DND-41 (cell line): ENCODE data around the gene RYR3.

ENCODE experiments used
- ATAC-seq: fragments of 200-7000 bp; cut with Tn5 transposase; 3 replicates; pipeline ENCODE4 v1.9.1; 2021; ENCODE audit warnings: low read depth; ENCODE audit not compliant: insufficient read depth
- DNase-seq: peaks from one replicate; pipeline ENCODE4 v3.0.0-alpha.2; 2020
- H2AFZ ChIP-seq: 2 replicates; pipeline ENCODE4 v1.6.0; 2012; ENCODE audit warnings: low read depth, low read length
- H3K27ac ChIP-seq: 2 replicates; pipeline ENCODE4 v1.5.1; 2012; ENCODE audit warnings: low read length, inconsistent platforms
- H3K27me3 ChIP-seq: fragments of 200-600 bp; sonication (generic); 2 replicates; pipeline ENCODE4 v1.6.0; 2012; ENCODE audit warnings: low read length, mild to moderate bottlenecking, inconsistent platforms; ENCODE audit not compliant: insufficient read depth, poor library complexity
- H3K36me3 ChIP-seq: 2 replicates; pipeline ENCODE4 v1.5.1; 2012; ENCODE audit warnings: low read length, inconsistent platforms; ENCODE audit not compliant: insufficient read depth
- H3K4me1 ChIP-seq: 2 replicates; pipeline ENCODE4 v1.5.1; 2012; ENCODE audit warnings: mild to moderate bottlenecking, low read length; ENCODE audit not compliant: insufficient read depth
- H3K4me2 ChIP-seq: 2 replicates; pipeline ENCODE4 v1.6.0; 2012; ENCODE audit warnings: mild to moderate bottlenecking, moderate library complexity, low read length, inconsistent platforms; ENCODE audit not compliant: insufficient read depth
- H3K4me3 ChIP-seq, 2 experiments: fragments of 200-600 bp in 1 of 2; shearing (Covaris generic) in 1 of 2; 2 replicates each; pipeline ENCODE4 v1.5.1; 2012 to 2016; ENCODE audit warnings: inconsistent platforms in 2 of 2, low read length in 2 of 2, mild to moderate bottlenecking in 2 of 2, low read depth in 1 of 2, moderate library complexity in 1 of 2
- H3K79me2 ChIP-seq: 2 replicates; pipeline ENCODE4 v1.6.0; 2012; ENCODE audit warnings: low read length, inconsistent platforms; ENCODE audit not compliant: insufficient read depth
- H3K9ac ChIP-seq: 2 replicates; pipeline ENCODE4 v1.6.0; 2012; ENCODE audit warnings: low read depth, mild to moderate bottlenecking, inconsistent platforms, low read length, moderate library complexity
- H3K9me3 ChIP-seq: 2 replicates; pipeline ENCODE4 v1.5.1; 2012; ENCODE audit warnings: low read length, moderate library complexity, mild to moderate bottlenecking, inconsistent platforms; ENCODE audit not compliant: insufficient read depth, severe bottlenecking
- H4K20me1 ChIP-seq: 2 replicates; pipeline ENCODE4 v1.6.0; 2012; ENCODE audit warnings: low read length; ENCODE audit not compliant: insufficient read depth
- CTCF ChIP-seq: IDR thresholded peaks from 2 replicates; pipeline ENCODE4 v1.5.1; 2012; ENCODE audit warnings: borderline replicate concordance, low read length, moderate library complexity, mild to moderate bottlenecking; ENCODE audit not compliant: poor library complexity, severe bottlenecking; ENCODE audit errors: extremely low read depth
- EZH2 ChIP-seq: IDR thresholded peaks from 3 replicates; pipeline ENCODE4 v1.6.1; 2012; ENCODE audit warnings: borderline replicate concordance, low read depth, mild to moderate bottlenecking, moderate library complexity, low read length, inconsistent platforms; ENCODE audit not compliant: severe bottlenecking

The RYR3 gene

GRCh38 chr15:33442449-33442848 is 131.7 kb downstream of the RYR3 start:
- H3K36me3 ChIP-seq: no peaks in the 10 kb centered on the region
- H3K4me3 ChIP-seq: no peak overlapping the region
- H3K79me2 ChIP-seq: no peaks in the 10 kb centered on the region
- no peak overlapping the region for H3K9ac ChIP-seq
- no peaks in the 10 kb centered on the region for H3K4me1 ChIP-seq
- H4K20me1 ChIP-seq: no peaks in the 10 kb centered on the region
- H2AFZ ChIP-seq: no peak overlapping the region
- no peaks in the 10 kb centered on the region for H3K9me3 ChIP-seq
- H3K27me3 ChIP-seq: no peaks in the 10 kb centered on the region
- no peak overlapping the region for H3K4me2 ChIP-seq
- ATAC-seq: no peak
- DNase-seq: no peak
- TF ChIP-seq EZH2 (no peak), CTCF (no peak)
- no peak overlapping the region for H3K27ac ChIP-seq

- Histone ChIP-seq H3K9me3 (no peaks in the 10 kb centered on the region), H2AFZ (no peak overlapping the region), H3K27ac (no peak overlapping the region), H4K20me1 (no peaks in the 10 kb centered on the region), H3K9ac (no peak overlapping the region), H3K36me3 (no peaks in the 10 kb centered on the region), H3K4me2 (no peak overlapping the region), H3K4me3 (no peak overlapping the region), H3K27me3 (no peaks in the 10 kb centered on the region), H3K4me1 (no peaks in the 10 kb centered on the region), H3K79me2 (no peaks in the 10 kb centered on the region)
- no peak for ATAC-seq
- no peak for TF ChIP-seq CTCF
- TF ChIP-seq EZH2: no peak
- no peak for DNase-seq
Observed at GRCh38 chr15:33443708-33444107, 132.9 kb downstream of the RYR3 start.

- Histone ChIP-seq H3K27ac (no peak overlapping the region), H3K9ac (no peak overlapping the region), H3K4me1 (no peaks in the 10 kb centered on the region), H3K36me3 (no peaks in the 10 kb centered on the region), H3K27me3 (no peaks in the 10 kb centered on the region), H2AFZ (no peak overlapping the region), H3K4me3 (no peak overlapping the region), H4K20me1 (no peaks in the 10 kb centered on the region), H3K79me2 (no peaks in the 10 kb centered on the region), H3K4me2 (no peak overlapping the region), H3K9me3 (no peaks in the 10 kb centered on the region)
- DNase-seq (no peak), ATAC-seq (no peak)
- no peak for TF ChIP-seq CTCF
- TF ChIP-seq EZH2: no peak
Observed at GRCh38 chr15:33445984-33446383, 135.2 kb downstream of the RYR3 start.

- Histone ChIP-seq H3K4me3 (no peak overlapping the region), H3K4me1 (no peaks in the 10 kb centered on the region), H4K20me1 (no peaks in the 10 kb centered on the region), H3K9ac (no peak overlapping the region), H3K27ac (no peak overlapping the region), H3K27me3 (no peaks in the 10 kb centered on the region), H2AFZ (no peak overlapping the region), H3K9me3 (no peaks in the 10 kb centered on the region), H3K79me2 (no peaks in the 10 kb centered on the region), H3K36me3 (no peaks in the 10 kb centered on the region), H3K4me2 (no peak overlapping the region)
- TF ChIP-seq CTCF (no peak), EZH2 (no peak)
- ATAC-seq (no peak), DNase-seq (no peak)
Observed at GRCh38 chr15:33448151-33448550, 137.4 kb downstream of the RYR3 start.
